CD14-positive monocyte (primary cell): ENCODE data around the gene IL34. TPM values are rescaled to one million over a fixed set of nuclear protein-coding genes. Genes with fewer than 3 reads are reported as not detected.

Source experiments
- DNase-seq, 3 donors: peaks; one replicate each; pipeline ENCODE4 v3.0.0-alpha.2; 2011 to 2022
- H2AFZ ChIP-seq: 2 replicates; pipeline ENCODE4 v1.6.0; 2012; ENCODE audit warnings: mild to moderate bottlenecking, low read depth, low read length, inconsistent platforms; ENCODE audit not compliant: insufficient read depth, poor library complexity, severe bottlenecking
- H3K27ac ChIP-seq, 2 donors: 1 replicate in 1 of 2; 2 replicates in 1 of 2; pipeline ENCODE4 v1.5.1; 2012 to 2013; ENCODE audit warnings: low read length in 2 of 2, control low read depth in 1 of 2, inconsistent platforms in 1 of 2, low read depth in 1 of 2, mild to moderate bottlenecking in 1 of 2
- H3K27me3 ChIP-seq, 2 donors: one replicate each; pipeline versions ENCODE4 v1.6.0 to v1.6.1; 2011 to 2013; ENCODE audit warnings: low read length in 2 of 2; ENCODE audit not compliant: control insufficient read depth in 2 of 2, insufficient read depth in 2 of 2
- H3K36me3 ChIP-seq, 2 donors: replicated peaks in 1 of 2; 1 replicate in 1 of 2; 2 replicates in 1 of 2; pipeline versions ENCODE4 v1.5.1 to v1.6.1; 2012 to 2013; ENCODE audit warnings: low read length in 2 of 2, control low read depth in 1 of 2, inconsistent platforms in 1 of 2, mild to moderate bottlenecking in 1 of 2; ENCODE audit not compliant: insufficient read depth in 2 of 2, control insufficient read depth in 1 of 2
- H3K4me1 ChIP-seq, 2 donors: 1 replicate in 1 of 2; 2 replicates in 1 of 2; pipeline versions ENCODE4 v1.5.1 to v1.6.1; 2012 to 2013; ENCODE audit warnings: low read length in 2 of 2, control low read depth in 1 of 2, inconsistent platforms in 1 of 2, mild to moderate bottlenecking in 1 of 2, moderate library complexity in 1 of 2; ENCODE audit not compliant: insufficient read depth in 2 of 2, control insufficient read depth in 1 of 2
- H3K4me2 ChIP-seq: replicated peaks from 2 replicates; pipeline ENCODE3; 2012; ENCODE audit warnings: low read length, moderate library complexity, mild to moderate bottlenecking; ENCODE audit not compliant: poor library complexity, severe bottlenecking; ENCODE audit errors: extremely low read depth
- H3K4me3 ChIP-seq, 3 experiments: fragments of 200-600 bp in 1 of 3; sonication (generic) in 1 of 3; replicated peaks in 1 of 3; 1 replicate in 2 of 3; 2 replicates in 1 of 3; pipeline ENCODE4 v1.5.1; 2011 to 2013; ENCODE audit warnings: low read length in 3 of 3, mild to moderate bottlenecking in 3 of 3, control low read depth in 2 of 3, low read depth in 2 of 3, inconsistent platforms in 1 of 3, moderate library complexity in 1 of 3
- H3K79me2 ChIP-seq: 2 replicates; pipeline ENCODE4 v1.6.0; 2012; ENCODE audit warnings: mild to moderate bottlenecking, control low read depth, inconsistent platforms, low read length, moderate library complexity; ENCODE audit not compliant: insufficient read depth
- H3K9ac ChIP-seq: 2 replicates; pipeline ENCODE4 v1.6.0; 2017; ENCODE audit warnings: low read length, mild to moderate bottlenecking; ENCODE audit not compliant: insufficient read depth, poor library complexity, severe bottlenecking
- H3K9me3 ChIP-seq, 2 donors: replicated peaks in 1 of 2; 1 replicate in 1 of 2; 2 replicates in 1 of 2; pipeline versions ENCODE4 v1.5.1 to v1.6.1; 2012 to 2013; ENCODE audit warnings: low read length in 2 of 2, control low read depth in 1 of 2; ENCODE audit not compliant: control insufficient read depth in 1 of 2, insufficient read depth in 1 of 2
- H4K20me1 ChIP-seq: 2 replicates; pipeline ENCODE4 v1.6.0; 2012; ENCODE audit warnings: mild to moderate bottlenecking, low read length, control low read depth, moderate library complexity; ENCODE audit not compliant: insufficient read depth
- H3K27ac Mint-ChIP-seq, 7 donors: one replicate each; pipeline ENCODE4 v1.8.0; 2020; ENCODE audit warnings: mild to moderate bottlenecking in 7 of 7, mixed read lengths in 7 of 7, moderate library complexity in 6 of 7, inconsistent platforms in 2 of 7
- H3K27me3 Mint-ChIP-seq, 3 donors: one replicate each; pipeline ENCODE4 v1.8.0; 2021 to 2022; ENCODE audit warnings: low read depth in 3 of 3, mild to moderate bottlenecking in 3 of 3, mixed read lengths in 3 of 3, moderate library complexity in 3 of 3, inconsistent platforms in 1 of 3
- H3K36me3 Mint-ChIP-seq, 2 donors: one replicate each; pipeline ENCODE4 v1.8.0; 2020; ENCODE audit warnings: mixed read lengths in 2 of 2, inconsistent platforms in 1 of 2, mild to moderate bottlenecking in 1 of 2
- H3K4me1 Mint-ChIP-seq: one replicate; pipeline ENCODE4 v1.8.0; 2020; ENCODE audit warnings: mild to moderate bottlenecking, mixed read lengths
- H3K4me3 Mint-ChIP-seq, 2 donors: one replicate each; pipeline ENCODE4 v1.8.0; 2020; ENCODE audit warnings: mild to moderate bottlenecking in 2 of 2, mixed read lengths in 2 of 2, moderate library complexity in 1 of 2
- H3K9me3 Mint-ChIP-seq, 7 donors: one replicate each; pipeline ENCODE4 v1.8.0; 2020 to 2022; ENCODE audit warnings: mixed read lengths in 7 of 7, mild to moderate bottlenecking in 6 of 7, moderate library complexity in 6 of 7, inconsistent platforms in 2 of 7
- WGBS: methylation state at CpG from one replicate; pipeline ENCODE4 v1.1.5; 2013; ENCODE audit warnings: missing lambda C conversion rate; ENCODE audit not compliant: insufficient coverage; 5-methylcytosine and 5-hydroxymethylcytosine counted together
- intact Hi-C, 2 donors: fragments of 100-400 bp; cut with micrococcal nuclease; formaldehyde crosslinking; loops; one replicate each; pipeline versions ENCODE4 v1.15.0 to v1.15.1; 2023
- polyA minus RNA-seq: library from RNA; depleted of rRNA, polyadenylated mRNA; stranded (reverse); fragments of >200 nt; gene quantifications from 2 replicates; pipeline ENCODE4 v1.2.3, GENCODE V29; 2012
- polyA plus RNA-seq, 3 donors: library from polyadenylated mRNA; depleted of rRNA in 1 of 3; unstranded in 2 of 3; stranded (reverse) in 1 of 3; fragments of 300-500 nt in 2 of 3; fragments of >200 nt in 1 of 3; fragmentation: Illumina TruSeq in 2 of 3; gene quantifications; 1 replicate in 2 of 3; 2 replicates in 1 of 3; pipeline ENCODE4 v1.2.3, GENCODE V29; 2012 to 2021
- total RNA-seq, 12 experiments: library from RNA in 1 of 12; stranded (reverse) in 1 of 12; fragments of 120-200 nt in 1 of 12; gene quantifications; one replicate each; pipeline ENCODE4 v1.2.4 and lab custom pipeline; 2013 to 2026; ENCODE audit warnings: mixed read lengths in 6 of 12, inconsistent platforms in 1 of 12
- TF ChIP-seq, protein P1 (sequence below): fragments of 200-600 bp; IDR thresholded peaks from one replicate; pipeline ENCODE4 v1.8.0; 2022; ENCODE audit warnings: antibody characterized with exemption, mild to moderate bottlenecking

IL34 gene
- not detected for total RNA-seq (2013)
- polyA plus RNA-seq = not detected
- polyA minus RNA-seq = not detected in 2 replicates
- total RNA-seq (lab: John Stamatoyannopoulos, UW) = 0 to 0.60 (median 0.03) reads per million in 11 experiments

DNA sequence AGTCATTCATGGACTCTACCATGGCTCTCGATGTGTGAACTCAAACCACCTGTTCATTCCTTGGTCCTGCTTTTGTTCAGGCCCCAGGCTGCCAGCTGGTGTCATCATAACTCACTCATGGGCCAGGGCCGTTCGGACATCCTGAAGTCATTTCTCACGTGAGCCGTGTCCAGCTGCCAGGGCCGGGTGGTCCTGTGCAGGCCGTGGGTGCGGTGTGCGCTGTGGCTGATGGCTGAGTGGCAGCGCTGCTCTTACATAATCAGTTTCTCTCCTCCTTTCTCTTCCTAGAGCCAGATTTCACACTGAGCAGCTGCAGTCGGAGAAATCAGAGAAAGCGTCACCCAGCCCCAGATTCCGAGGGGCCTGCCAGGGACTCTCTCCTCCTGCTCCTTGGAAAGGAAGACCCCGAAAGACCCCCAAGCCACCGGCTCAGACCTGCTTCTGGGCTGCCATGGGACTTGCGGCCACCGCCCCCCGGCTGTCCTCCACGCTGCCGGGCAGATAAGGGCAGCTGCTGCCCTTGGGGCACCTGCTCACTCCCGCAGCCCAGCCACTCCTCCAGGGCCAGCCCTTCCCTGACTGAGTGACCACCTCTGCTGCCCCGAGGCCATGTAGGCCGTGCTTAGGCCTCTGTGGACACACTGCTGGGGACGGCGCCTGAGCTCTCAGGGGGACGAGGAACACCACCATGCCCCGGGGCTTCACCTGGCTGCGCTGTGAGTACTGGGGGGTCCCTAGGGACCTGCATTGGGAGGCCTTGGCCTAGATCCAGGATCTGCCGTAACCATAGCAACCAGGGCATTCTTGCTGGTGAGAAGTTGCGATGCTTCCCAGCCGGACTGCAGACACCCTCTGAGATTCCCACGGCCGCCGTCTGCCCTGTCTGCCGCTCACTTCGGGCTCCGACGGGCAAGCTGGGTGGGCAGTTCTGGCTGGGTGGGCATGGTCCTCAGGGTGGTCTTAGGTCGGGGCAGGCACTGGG, at the start of gene IL34:
IL34 (plus strand) TSS at position 300 of the 982 bp plus-strand sequence; CDS start at position 689, 389 bp downstream.
- intact Hi-C loops = no loop called here
- H3K4me3 Mint-ChIP-seq = no peak within 1 kb of the TSS

More for the DNA sequence above, at the start of gene IL34:
- no peak within 1 kb of the TSS for H3K27ac Mint-ChIP-seq
- H3K27me3 Mint-ChIP-seq = peaks cover 4 to 9% (median 4%) of the 10 kb centered on the region in 3 donors
- no peaks in the 10 kb centered on the region for H3K4me1 Mint-ChIP-seq
- Histone ChIP-seq H2AFZ (no peak within 1 kb of the TSS), H3K79me2 (no peaks in the 10 kb centered on the region), H3K9me3 (no peaks in the 10 kb centered on the region), H3K4me3 (no peak within 1 kb of the TSS), H3K9ac (no peak within 1 kb of the TSS), H3K36me3 (no peaks in the 10 kb centered on the region), H3K4me2 (no peak within 1 kb of the TSS), H3K4me1 (no peaks in the 10 kb centered on the region), H4K20me1 (no peaks in the 10 kb centered on the region), H3K27ac (no peak within 1 kb of the TSS), H3K27me3 (no peaks in the 10 kb centered on the region)
- WGBS = 95% methylated on average over 26 of the region's 39 CpGs
- no peaks in the 10 kb centered on the region for H3K36me3 Mint-ChIP-seq
- TF ChIP-seq, protein P1, sequence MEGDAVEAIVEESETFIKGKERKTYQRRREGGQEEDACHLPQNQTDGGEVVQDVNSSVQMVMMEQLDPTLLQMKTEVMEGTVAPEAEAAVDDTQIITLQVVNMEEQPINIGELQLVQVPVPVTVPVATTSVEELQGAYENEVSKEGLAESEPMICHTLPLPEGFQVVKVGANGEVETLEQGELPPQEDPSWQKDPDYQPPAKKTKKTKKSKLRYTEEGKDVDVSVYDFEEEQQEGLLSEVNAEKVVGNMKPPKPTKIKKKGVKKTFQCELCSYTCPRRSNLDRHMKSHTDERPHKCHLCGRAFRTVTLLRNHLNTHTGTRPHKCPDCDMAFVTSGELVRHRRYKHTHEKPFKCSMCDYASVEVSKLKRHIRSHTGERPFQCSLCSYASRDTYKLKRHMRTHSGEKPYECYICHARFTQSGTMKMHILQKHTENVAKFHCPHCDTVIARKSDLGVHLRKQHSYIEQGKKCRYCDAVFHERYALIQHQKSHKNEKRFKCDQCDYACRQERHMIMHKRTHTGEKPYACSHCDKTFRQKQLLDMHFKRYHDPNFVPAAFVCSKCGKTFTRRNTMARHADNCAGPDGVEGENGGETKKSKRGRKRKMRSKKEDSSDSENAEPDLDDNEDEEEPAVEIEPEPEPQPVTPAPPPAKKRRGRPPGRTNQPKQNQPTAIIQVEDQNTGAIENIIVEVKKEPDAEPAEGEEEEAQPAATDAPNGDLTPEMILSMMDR = no peak
- no peak for DNase-seq
- peaks cover 0 to 3% (median 0%) of the 10 kb centered on the region in 7 donors for H3K9me3 Mint-ChIP-seq
